Vagina (tissue), 2 donors: ENCODE results near the gene CACYBP.

Experiments
- POLR2AphosphoS5 ChIP-seq, 2 donors: sonication (generic); formaldehyde crosslinking; IDR thresholded peaks; one replicate each; pipeline ENCODE4 v1.9.0; 2017; ENCODE audit warnings: antibody characterized with exemption in 2 of 2, mild to moderate bottlenecking in 2 of 2, low read depth in 1 of 2; ENCODE audit not compliant: insufficient read depth in 1 of 2
- TF ChIP-seq, protein P1 (sequence below), 3 experiments: fragments of 450-650 bp in 2 of 3; fragments of 200-600 bp in 1 of 3; sonication (generic) in 1 of 3; IDR thresholded peaks; one replicate each; pipeline ENCODE4 v1.5.1; 2017 to 2019; ENCODE audit warnings: antibody characterized with exemption in 3 of 3, mild to moderate bottlenecking in 2 of 3, moderate library complexity in 2 of 3

DNA sequence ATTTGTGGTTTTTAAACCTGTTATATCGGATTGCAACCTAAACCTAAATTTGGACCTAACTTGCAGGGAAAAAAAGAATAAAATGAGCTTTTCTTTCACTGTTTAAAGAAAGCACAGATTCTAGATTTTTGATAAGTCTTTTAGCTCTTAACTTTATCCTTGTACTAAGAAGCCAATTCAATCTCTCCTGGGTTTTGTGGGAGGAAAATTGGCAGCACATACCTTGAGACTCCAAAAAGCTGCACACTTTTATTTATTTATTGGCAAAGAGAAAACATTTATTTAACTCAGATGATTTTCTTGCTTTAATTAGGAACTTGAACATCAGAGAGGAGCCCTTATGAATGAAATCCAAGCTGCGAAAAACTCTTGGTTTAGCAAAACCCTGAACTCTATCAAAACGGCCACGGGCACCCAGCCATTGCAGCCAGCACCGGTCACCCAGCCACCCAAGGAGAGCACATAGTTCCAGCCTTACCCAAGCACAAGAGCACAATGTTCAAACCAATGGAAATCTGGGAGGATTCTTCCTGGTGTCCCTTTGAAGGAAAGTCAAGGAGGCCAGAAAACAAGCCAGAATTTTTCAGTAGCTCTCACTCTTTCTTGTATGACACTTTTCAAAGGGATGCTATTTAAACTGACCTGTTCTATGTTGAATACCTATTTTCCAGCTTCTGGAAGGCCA, 10.1 kb upstream of the CACYBP start:
- TF ChIP-seq, protein P1, sequence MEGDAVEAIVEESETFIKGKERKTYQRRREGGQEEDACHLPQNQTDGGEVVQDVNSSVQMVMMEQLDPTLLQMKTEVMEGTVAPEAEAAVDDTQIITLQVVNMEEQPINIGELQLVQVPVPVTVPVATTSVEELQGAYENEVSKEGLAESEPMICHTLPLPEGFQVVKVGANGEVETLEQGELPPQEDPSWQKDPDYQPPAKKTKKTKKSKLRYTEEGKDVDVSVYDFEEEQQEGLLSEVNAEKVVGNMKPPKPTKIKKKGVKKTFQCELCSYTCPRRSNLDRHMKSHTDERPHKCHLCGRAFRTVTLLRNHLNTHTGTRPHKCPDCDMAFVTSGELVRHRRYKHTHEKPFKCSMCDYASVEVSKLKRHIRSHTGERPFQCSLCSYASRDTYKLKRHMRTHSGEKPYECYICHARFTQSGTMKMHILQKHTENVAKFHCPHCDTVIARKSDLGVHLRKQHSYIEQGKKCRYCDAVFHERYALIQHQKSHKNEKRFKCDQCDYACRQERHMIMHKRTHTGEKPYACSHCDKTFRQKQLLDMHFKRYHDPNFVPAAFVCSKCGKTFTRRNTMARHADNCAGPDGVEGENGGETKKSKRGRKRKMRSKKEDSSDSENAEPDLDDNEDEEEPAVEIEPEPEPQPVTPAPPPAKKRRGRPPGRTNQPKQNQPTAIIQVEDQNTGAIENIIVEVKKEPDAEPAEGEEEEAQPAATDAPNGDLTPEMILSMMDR (IDR thresholded peaks at IDR 0.05) = no peak
- no peak for TF ChIP-seq POLR2AphosphoS5 (IDR thresholded peaks at IDR 0.05; ENCODE audit: insufficient read depth in 1 of 2, low read depth in 1 of 2)
